Measurements from ENCODE around the gene GTPBP6. TPM values are rescaled to one million over a fixed set of nuclear protein-coding genes. Genes with fewer than 3 reads are reported as not detected.

Gene GTPBP6
- total RNA-seq, 1 experiment from 2014 or later: 37.4 TPM

GRCh38 chrX:336227-336626 lies 17.6 kb upstream of the GTPBP6 start:
- CTCF ChIA-PET: no interaction called here

GRCh38 chrX:335758-336155 lies 17.2 kb upstream of the GTPBP6 start:
- no peak for DNase-seq (ENCODE audit: low read depth, low spot score)
- ATAC-seq: no peak
- ChIA-PET CTCF (no interaction called here), POLR2A (no interaction called here)
- Histone ChIP-seq H3K27me3 (ENCODE audit: control insufficient read depth, insufficient read depth, low read length) (no peaks in the 10 kb centered on the region), H3K27ac (ENCODE audit: low read length) (no peak overlapping the region), H3K36me3 (ENCODE audit: control insufficient read depth, insufficient read depth, low read length) (no peaks in the 10 kb centered on the region), H3K4me1 (ENCODE audit: control insufficient read depth, insufficient read depth, low read length) (no peaks in the 10 kb centered on the region), H3K9me3 (ENCODE audit: control insufficient read depth, insufficient read depth, low read depth, low read length) (no peaks in the 10 kb centered on the region), H3K4me3 (ENCODE audit: low read depth in 2 of 2, low read length in 2 of 2) (no peak overlapping the region)
- BruUV-seq (replicated peaks): no TSS peak
- in situ Hi-C loops (cut with HindIII; ENCODE audit: low pct_unique_long_range_greater_than_20kb, low sequenced_read_pairs) (no loop called here), intact Hi-C loops (cut with micrococcal nuclease; ENCODE audit: unreplicated experiment) (no loop called here)
- no peak for TF ChIP-seq POLR2AphosphoS5 (IDR thresholded peaks at IDR 0.05; ENCODE audit: low read depth, low read length)
- no peak for TF ChIP-seq CTCF (IDR thresholded peaks at IDR 0.05)
- no peak for TF ChIP-seq REST (IDR thresholded peaks at IDR 0.05; ENCODE audit: insufficient read depth in 1 of 2, low read depth in 2 of 2, low read length in 1 of 2)
- no peak for TF ChIP-seq TCF7L2 (IDR thresholded peaks at IDR 0.05; ENCODE audit: low read depth, low read length)
- no peak for TF ChIP-seq SIN3A (IDR thresholded peaks at IDR 0.05; ENCODE audit: borderline replicate concordance, insufficient read depth, low read depth, low read length)

More at GRCh38 chrX:336227-336626, 17.6 kb upstream of the GTPBP6 start:
- TF ChIP-seq REST (IDR thresholded peaks at IDR 0.05; ENCODE audit: insufficient read depth in 1 of 2, low read depth in 2 of 2, low read length in 1 of 2) (no peak), SIN3A (IDR thresholded peaks at IDR 0.05; ENCODE audit: borderline replicate concordance, insufficient read depth, low read depth, low read length) (no peak), POLR2AphosphoS5 (IDR thresholded peaks at IDR 0.05; ENCODE audit: low read depth, low read length) (no peak)
- Histone ChIP-seq H3K9me3 (ENCODE audit: control insufficient read depth, insufficient read depth, low read depth, low read length) (no peaks in the 10 kb centered on the region), H3K27ac (ENCODE audit: low read length) (no peak overlapping the region), H3K4me1 (ENCODE audit: control insufficient read depth, insufficient read depth, low read length) (no peaks in the 10 kb centered on the region), H3K4me3 (ENCODE audit: low read depth in 2 of 2, low read length in 2 of 2) (no peak overlapping the region), H3K27me3 (ENCODE audit: control insufficient read depth, insufficient read depth, low read length) (no peaks in the 10 kb centered on the region), H3K36me3 (ENCODE audit: control insufficient read depth, insufficient read depth, low read length) (no peaks in the 10 kb centered on the region)
- ATAC-seq (no peak), DNase-seq (ENCODE audit: low read depth, low spot score) (no peak)
- BruUV-seq (replicated peaks): no TSS peak
- in situ Hi-C loops (cut with HindIII; ENCODE audit: low pct_unique_long_range_greater_than_20kb, low sequenced_read_pairs): no loop called here
- intact Hi-C loops (cut with micrococcal nuclease; ENCODE audit: unreplicated experiment): no loop called here
- POLR2A ChIA-PET: no interaction called here

Data from Panc1 (cell line).